ENCODE results near the gene PABPC4L.
"Not testable (repeated sequence)": the region's sequence is repeated elsewhere in the genome, so short reads cannot be mapped to it uniquely, and the experiment has no call there.

The PABPC4L gene

GRCh38 chr4:134201216-134202161 is at the start of gene PABPC4L:
Gene PABPC4L, minus strand, starts transcription at chr4:134201789. Its CDS starts 770 bp downstream, at chr4:134201019.
- FAIRE-seq (no peak), DNase-seq (ENCODE audit: extremely low spot score, insufficient read length, low read depth) (no peak)

DNA sequence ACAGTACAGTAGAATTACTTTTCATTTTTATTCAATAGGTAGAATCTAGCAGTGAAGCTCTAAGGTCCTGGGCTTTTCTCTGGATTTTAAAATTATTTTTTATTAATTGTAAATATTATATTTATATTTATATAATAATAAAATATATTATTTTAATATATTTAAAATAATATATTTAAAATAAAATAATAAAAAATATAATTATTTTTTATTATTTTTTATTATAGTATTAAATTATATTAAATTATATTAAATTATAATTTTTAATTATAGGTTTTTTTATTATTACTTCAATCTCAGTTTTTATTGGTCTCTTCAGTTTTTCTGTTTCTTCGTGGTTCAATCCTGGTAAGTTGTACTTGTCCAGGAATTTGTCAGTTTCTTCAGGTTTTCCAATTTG is 49.7 kb upstream of the PABPC4L start:
- DNase-seq (ENCODE audit: extremely low spot score, insufficient read length, low read depth) (no peak), FAIRE-seq (no peak)

DNA sequence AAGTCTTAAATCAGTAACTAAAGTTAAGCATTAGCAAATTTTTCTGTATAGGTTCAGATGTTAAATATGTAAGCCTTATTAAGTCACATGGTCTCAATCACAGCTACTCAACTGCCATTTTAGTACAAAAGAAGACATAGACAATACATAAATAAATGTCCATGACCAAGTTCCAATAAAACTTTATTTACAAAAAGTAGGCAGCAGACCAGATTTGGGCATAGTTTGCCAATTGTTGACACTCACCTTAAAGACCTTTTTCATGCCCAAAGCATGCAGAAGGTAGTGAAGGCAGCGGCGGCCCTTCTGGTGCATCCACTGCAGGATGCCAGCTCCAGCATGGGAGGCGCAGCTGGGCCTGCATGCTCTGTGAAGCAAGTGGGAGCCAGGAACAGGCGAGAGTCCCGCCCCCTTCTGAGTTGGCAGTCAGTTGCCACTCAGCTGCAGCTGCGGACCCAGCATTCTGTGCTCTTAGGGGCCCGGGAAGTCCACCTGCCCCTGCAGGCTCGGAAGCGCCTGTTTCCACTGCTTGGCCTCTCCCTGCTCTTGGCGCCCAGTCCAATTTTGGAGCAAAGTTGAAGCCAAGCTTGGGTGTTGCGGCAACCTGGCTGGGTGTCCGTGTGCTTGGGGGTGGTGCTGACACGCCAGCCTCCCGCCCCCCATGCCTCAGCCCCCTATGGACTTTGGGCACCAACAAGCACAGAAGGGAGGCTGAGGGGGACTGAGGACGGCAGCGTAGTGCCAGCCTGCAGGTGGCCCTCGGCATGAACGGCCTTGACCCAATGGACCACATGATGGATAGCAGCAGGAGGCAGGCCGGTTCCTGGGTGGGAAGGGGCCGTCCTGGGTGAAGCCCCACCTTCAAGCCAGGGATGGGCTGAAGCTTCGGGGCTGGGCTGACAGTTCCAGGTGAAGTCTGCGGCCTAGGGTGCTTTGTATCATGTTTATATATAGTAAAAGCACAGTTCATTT is 42.4 kb upstream of the PABPC4L start:
- FAIRE-seq (no peak), DNase-seq (ENCODE audit: extremely low spot score, insufficient read length, low read depth) (no peak)

GRCh38 chr4:134219043-134219442 is 17.5 kb upstream of the PABPC4L start:
- no peak for DNase-seq (ENCODE audit: extremely low spot score, insufficient read length, low read depth)
- no peak for FAIRE-seq

DNA sequence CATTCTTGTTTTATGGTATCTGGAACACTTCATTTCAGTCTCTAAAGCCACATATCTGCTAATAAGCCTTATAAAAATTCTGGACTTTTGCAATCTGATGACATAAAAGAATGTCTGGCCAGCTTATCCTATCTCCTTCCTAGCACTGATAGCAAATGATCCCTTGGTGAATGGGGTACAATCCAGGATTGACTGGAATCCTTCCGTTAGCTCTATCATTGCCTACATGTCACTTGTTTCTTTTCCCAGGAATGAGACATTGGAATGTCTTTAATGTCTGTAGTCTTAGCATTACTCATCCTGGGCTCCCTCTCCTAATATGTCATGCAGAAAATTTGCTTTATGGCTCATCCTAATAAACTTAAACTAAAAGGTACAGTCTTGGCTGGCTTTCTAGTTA is 14.8 kb upstream of the PABPC4L start:
- FAIRE-seq (no peak), DNase-seq (ENCODE audit: extremely low spot score, insufficient read length, low read depth) (no peak)

GRCh38 chr4:134215620-134216344 is 14.2 kb upstream of the PABPC4L start:
- DNase-seq (ENCODE audit: extremely low spot score, insufficient read length, low read depth) (no peak), FAIRE-seq (no peak)

- DNase-seq (ENCODE audit: extremely low spot score, insufficient read length, low read depth); FAIRE-seq: not testable (repeated sequence)
Measured at GRCh38 chr4:134207955-134208354, 6.4 kb upstream of the PABPC4L start.

DNA sequence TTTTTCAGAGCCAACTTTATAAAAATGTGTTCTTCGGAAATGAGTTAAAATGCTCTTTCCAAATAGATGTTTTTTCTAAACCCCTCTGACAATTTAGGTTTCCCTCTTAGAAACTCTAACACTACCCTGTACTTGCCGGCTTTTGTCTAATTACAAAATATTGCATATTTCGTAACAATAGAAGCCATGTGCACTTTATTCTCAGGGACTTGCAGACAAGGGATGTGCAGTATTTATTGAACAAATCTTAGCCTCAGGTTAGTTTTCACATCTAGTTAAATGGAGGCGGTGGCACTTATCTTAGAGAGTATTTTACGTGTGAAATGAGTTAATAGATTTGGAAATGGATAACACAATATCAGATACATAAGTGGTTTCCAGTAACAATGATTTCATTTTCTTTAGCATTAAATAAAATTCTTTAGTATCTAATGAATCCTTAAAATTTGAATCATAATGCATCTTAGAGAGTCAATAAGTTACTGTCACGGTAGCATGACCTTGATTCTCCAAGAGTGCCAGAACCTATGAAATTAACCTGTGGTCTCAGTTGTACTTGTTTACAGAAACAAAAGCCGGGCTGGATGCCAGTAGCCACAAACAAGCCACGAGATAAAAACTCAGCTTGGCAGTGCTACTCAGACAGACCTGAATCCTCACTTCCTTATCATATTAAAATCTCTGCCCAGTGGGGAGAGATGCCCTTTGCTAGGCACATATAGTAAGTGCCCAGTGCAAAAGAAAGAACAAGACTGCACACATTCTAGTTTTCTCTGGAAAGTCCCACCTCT is 772 bp upstream of the PABPC4L start:
- FAIRE-seq (no peak), DNase-seq (ENCODE audit: extremely low spot score, insufficient read length, low read depth) (no peak)

DNA sequence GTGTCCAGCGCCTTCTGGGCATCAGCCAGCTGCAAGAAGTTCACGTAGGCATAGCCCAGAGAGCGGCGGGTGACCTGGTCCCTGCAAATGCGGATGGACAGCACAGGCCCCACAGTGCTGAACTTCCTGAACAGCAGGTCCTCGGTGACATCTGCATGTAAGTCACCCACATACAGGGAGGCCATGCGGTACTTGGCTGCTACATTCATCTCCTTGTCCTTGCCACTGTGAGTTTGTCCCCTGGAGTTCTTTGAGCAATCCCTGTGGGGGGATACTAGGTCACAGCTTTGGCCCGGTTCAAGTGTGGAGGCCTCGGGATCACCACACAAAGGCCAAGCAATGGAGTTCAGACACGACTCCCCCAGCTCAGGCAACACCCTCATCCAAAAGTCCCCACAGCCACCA is 776 bp downstream of the PABPC4L start:
- FAIRE-seq (no peak), DNase-seq (ENCODE audit: extremely low spot score, insufficient read length, low read depth) (no peak)

- DNase-seq (ENCODE audit: extremely low spot score, insufficient read length, low read depth) (no peak), FAIRE-seq (no peak)
Measured at GRCh38 chr4:134189949-134190348, 11.6 kb downstream of the PABPC4L start.

DNA sequence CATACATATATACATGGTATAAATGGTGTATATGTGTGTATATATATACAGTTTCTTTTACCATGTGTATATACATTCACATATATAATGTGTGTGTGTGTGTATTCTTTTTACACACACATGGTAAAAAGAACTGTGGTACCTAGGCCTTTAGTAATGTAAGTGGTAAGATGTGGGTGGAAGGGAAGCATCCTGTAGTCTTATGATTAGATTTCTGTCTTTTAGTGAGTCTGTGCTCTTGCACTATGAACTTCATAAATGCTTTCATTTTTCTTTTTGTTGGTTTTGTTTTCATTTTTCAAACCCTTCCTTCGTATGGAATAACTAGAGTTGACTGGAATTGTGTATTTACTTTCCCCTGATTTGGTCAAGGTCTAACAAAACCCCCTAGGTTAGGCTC is 12.1 kb downstream of the PABPC4L start:
- DNase-seq (ENCODE audit: extremely low spot score, insufficient read length, low read depth) = no peak
- no peak for FAIRE-seq

DNA sequence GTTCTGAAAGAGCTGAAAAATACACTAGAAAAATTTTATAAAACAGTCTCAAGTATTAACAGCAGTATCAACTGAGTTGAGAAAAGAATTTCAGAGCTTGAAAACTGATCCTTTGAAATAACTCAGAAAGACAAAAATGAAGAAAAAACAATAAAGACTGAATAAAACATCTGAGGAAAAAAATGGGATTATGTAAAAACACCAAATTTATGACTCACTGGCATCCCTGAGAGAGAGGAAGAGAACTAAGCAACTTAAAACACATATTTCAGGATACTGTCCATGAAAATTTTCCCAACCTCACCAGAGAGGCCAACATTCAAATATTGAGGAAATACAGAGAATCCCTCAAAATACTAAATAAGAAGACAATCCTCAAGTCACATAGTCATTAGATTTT is 22.9 kb downstream of the PABPC4L start:
- DNase-seq (ENCODE audit: extremely low spot score, insufficient read length, low read depth) (no peak), FAIRE-seq (no peak)

- no peak for FAIRE-seq
- DNase-seq (ENCODE audit: extremely low spot score, insufficient read length, low read depth) = no peak
Measured at GRCh38 chr4:134174271-134174670, 27.3 kb downstream of the PABPC4L start.

DNA sequence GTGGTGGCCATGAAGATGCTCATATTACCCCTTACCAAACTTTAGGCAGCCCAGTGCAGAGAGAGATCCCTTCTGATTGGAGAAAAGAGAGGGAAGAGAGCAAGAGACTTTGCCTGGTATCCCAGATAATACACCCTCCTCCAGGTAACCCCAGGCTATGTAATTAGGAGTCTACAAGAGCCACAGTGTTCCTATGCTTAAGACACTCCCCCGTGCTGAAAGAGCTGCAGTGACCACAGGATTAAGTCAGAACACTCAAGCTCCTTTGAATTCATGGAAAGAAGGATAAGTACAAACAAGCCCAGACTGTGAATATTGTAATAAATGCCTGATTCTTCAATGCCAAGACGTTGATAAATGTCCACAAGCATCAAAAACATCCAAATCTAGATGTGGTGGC is 41.4 kb downstream of the PABPC4L start:
- DNase-seq (ENCODE audit: extremely low spot score, insufficient read length, low read depth) (no peak), FAIRE-seq (no peak)

GRCh38 chr4:134154097-134154496 is 47.5 kb downstream of the PABPC4L start:
- no peak for DNase-seq (ENCODE audit: extremely low spot score, insufficient read length, low read depth)
- no peak for FAIRE-seq

GRCh38 chr4:134147941-134148340 is 53.6 kb downstream of the PABPC4L start:
- DNase-seq (ENCODE audit: extremely low spot score, insufficient read length, low read depth) (no peak), FAIRE-seq (no peak)

All from GM18507 (cell line).